ENCODE measurements around the gene DNAJB13.
"Not testable (repeated sequence)": the region's sequence is repeated elsewhere in the genome, so short reads cannot be mapped to it uniquely, and the experiment has no call there.

Gene DNAJB13

GRCh38 chr11:73978576-73979086, 27.8 kb downstream of the DNAJB13 start:
- DNase-seq: no peak

- DNase-seq: peak; percentile 72 to 75
Measured at GRCh38 chr11:73980001-73980961, 29.5 kb downstream of the DNAJB13 start.

- DNase-seq: no peak
Measured at GRCh38 chr11:73981051-73981805, 30.4 kb downstream of the DNAJB13 start.

GRCh38 chr11:73982595-73982989, 31.8 kb downstream of the DNAJB13 start, which contains the start of gene UCP2:
TSS of gene UCP2 (minus strand) at chr11:73982843. CDS start at chr11:73978378, 4,465 bp downstream.
- DNase-seq: peak; percentile 74 to 78

GRCh38 chr11:73982990-73983740, 32.3 kb downstream of the DNAJB13 start:
- DNase-seq: peak; percentile 87 to 91

GRCh38 chr11:73983741-73984538, 33.1 kb downstream of the DNAJB13 start:
- DNase-seq: no peak

GRCh38 chr11:73985661-73986060, 34.8 kb downstream of the DNAJB13 start:
- not testable (repeated sequence) for DNase-seq

GRCh38 chr11:73988227-73988626, 37.4 kb downstream of the DNAJB13 start:
- no peak for DNase-seq

GRCh38 chr11:73989156-73989555, 38.3 kb downstream of the DNAJB13 start:
- DNase-seq: no peak

GRCh38 chr11:73990730-73991129, 39.9 kb downstream of the DNAJB13 start:
- DNase-seq: no peak

- no peak for DNase-seq
Measured at GRCh38 chr11:73991471-73992006, 40.7 kb downstream of the DNAJB13 start.

- DNase-seq: no peak
Measured at GRCh38 chr11:73995247-73995646, 44.4 kb downstream of the DNAJB13 start.

GRCh38 chr11:73995731-73996130, 44.9 kb downstream of the DNAJB13 start:
- no peak for DNase-seq

- no peak for DNase-seq
Measured at GRCh38 chr11:73996161-73996747, 45.4 kb downstream of the DNAJB13 start.

GRCh38 chr11:73997120-73997770, 46.4 kb downstream of the DNAJB13 start:
- no peak for DNase-seq

- DNase-seq: no peak
Measured at GRCh38 chr11:73998846-73999575, 48.2 kb downstream of the DNAJB13 start.

GRCh38 chr11:73999581-74000306, 48.9 kb downstream of the DNAJB13 start:
- no peak for DNase-seq

GRCh38 chr11:74000307-74001133, 49.7 kb downstream of the DNAJB13 start:
- no peak for DNase-seq

Measured in activated CD4-positive, alpha-beta T cell treated with anti-CD3 and anti-CD28 coated beads for 4 hours (primary cell).